Activated CD4-positive, alpha-beta memory T cell treated with anti-CD3 and anti-CD28 coated beads for 36 hours (primary cell): ENCODE data around the gene PSMD8. TPM values are rescaled to one million over a fixed set of nuclear protein-coding genes. Genes with fewer than 3 reads are reported as not detected.
"Not testable (repeated sequence)": the region's sequence is repeated elsewhere in the genome, so short reads cannot be mapped to it uniquely, and the experiment has no call there.

ENCODE experiments used
- CTCF ChIA-PET: fragments of 350-600 bp; sonication (Branson Sonifier 250); formaldehyde crosslinking; loops from one replicate; lab custom pipeline; 2021; ENCODE audit warnings: antibody characterized with exemption, inconsistent platforms; lab: Charles Lee
- POLR2A ChIA-PET: fragments of 350-600 bp; sonication (Branson Sonifier 250); formaldehyde crosslinking; loops from one replicate; lab custom pipeline; 2021; ENCODE audit warnings: antibody characterized with exemption; lab: Charles Lee
- DNase-seq: peaks from one replicate; pipeline ENCODE4 v3.0.0-alpha.2; 2020
- H3K27ac Mint-ChIP-seq: one replicate; pipeline ENCODE4 v1.8.0; 2021; ENCODE audit warnings: mixed read lengths
- H3K27me3 Mint-ChIP-seq: one replicate; pipeline ENCODE4 v1.8.0; 2021; ENCODE audit warnings: mixed read lengths
- H3K36me3 Mint-ChIP-seq: one replicate; pipeline ENCODE4 v1.8.0; 2021; ENCODE audit warnings: mixed read lengths
- H3K4me1 Mint-ChIP-seq: one replicate; pipeline ENCODE4 v1.8.0; 2021; ENCODE audit warnings: low read depth, mixed read lengths
- H3K4me3 Mint-ChIP-seq: one replicate; pipeline ENCODE4 v1.8.0; 2021; ENCODE audit warnings: mild to moderate bottlenecking, mixed read lengths
- H3K9me3 Mint-ChIP-seq: one replicate; pipeline ENCODE4 v1.8.0; 2021; ENCODE audit warnings: mixed read lengths
- intact Hi-C: fragments of 100-400 bp; cut with micrococcal nuclease; formaldehyde crosslinking; loops from one replicate; pipeline ENCODE4 v1.15.1; 2023
- total RNA-seq, 2 experiments: library from RNA; stranded (reverse); gene quantifications; one replicate each; pipeline ENCODE4 v1.2.3, GENCODE V29; 2021

Gene PSMD8
- total RNA-seq, 2 experiments from 2014 or later = 214 to 224 TPM

DNA sequence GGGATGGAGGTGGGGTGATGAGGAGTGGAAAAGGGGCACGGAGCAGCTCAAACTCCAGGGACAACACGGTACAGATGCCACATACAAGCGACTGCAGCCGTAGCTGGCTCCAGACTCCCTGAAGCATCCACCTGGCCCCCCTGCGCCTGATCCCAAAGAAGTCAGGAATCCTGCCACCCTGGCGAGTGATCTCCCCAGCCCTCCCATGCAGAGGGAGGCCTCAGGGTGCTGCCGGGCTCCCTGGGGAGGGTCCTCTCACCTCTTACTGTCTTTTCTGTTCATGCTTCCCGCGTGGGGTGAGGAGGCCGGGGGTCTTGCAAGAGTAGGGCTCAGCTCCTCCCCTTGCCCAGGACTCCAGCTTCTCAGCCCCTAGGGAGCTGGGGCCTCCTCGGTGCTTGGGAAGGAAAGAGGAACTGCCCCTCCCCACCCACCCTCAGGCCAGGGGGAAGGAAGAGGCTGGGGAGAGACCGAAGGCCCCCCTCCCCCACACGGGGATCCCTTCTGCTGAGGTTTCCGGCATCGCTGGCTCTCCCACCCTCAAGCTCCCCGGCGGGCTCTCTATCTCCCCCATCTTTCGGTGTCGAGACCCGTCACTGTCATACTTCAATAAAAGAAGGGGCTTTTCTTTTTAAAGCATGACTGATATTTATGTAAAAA lies 51.6 kb downstream of the PSMD8 start, which contains the start of gene RASGRP4:
Gene RASGRP4, minus strand, starts transcription at position 410 of the 657 bp plus-strand sequence. Its CDS starts 128 bp downstream, at position 282.
- ChIA-PET POLR2A (interaction anchor here (1.0 to 1.2 kb wide), 2 partner anchors 23 to 30 kb away, joined by 3 read pairs; partner anchors contain the start of gene FAM98C), CTCF (interaction anchor here (3.9 kb wide), 1 partner anchor 23 kb away, joined by 29 read pairs; the partner anchor contains the start of gene FAM98C)
- H3K27ac Mint-ChIP-seq = peak within 1 kb of the TSS; percentile 92
- H3K4me3 Mint-ChIP-seq = peak within 1 kb of the TSS; percentile 61
- H3K36me3 Mint-ChIP-seq = no peaks in the 10 kb centered on the region
- H3K4me1 Mint-ChIP-seq = peaks cover 35% of the 10 kb centered on the region
- peak; percentile 79 for DNase-seq
- intact Hi-C loops = loop anchor here (5.0 kb wide), 4 partner anchors 39 to 551 kb away; partner anchors contain the start of genes FBXO17, GGN and SPRED3
- H3K9me3 Mint-ChIP-seq = no peaks in the 10 kb centered on the region
- H3K27me3 Mint-ChIP-seq = no peaks in the 10 kb centered on the region

DNA sequence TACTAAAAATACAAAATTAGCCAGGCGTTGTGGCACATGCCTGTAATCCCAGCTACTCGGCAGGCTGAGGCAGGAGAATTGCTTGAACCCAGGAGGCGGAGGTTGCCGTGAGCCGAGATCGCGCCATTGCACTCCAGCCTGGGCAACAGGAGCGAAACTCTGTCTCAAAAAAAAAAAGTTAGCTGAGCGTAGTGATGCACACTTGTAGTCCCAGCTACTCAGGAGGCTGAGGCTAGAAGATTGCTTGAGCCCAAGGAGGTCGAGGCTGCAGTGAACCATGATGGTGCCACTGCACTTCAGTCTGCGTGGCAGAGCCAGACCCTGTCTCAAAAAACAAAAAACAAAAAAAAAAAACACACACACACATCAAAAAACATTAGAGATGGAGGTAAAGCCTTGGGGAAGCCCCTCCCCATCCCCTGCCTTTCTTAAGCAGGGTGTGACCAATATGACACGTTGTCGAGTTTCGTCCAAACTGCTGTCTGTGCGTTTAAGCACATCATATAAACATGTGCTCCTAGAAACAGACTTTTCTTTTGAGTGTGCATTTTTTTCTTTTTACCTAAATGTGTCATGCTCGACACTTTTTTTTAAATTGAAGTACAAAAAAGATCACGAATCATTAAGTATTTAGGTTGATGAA lies 52.8 kb downstream of the PSMD8 start:
- CTCF ChIA-PET = interaction anchor here (1.2 to 3.9 kb wide), 2 partner anchors 12 to 24 kb away, joined by 3 to 29 read pairs; partner anchors contain the start of gene FAM98C
- DNase-seq = peak; percentile 87
- intact Hi-C loops = loop anchor here (1.0 to 5.0 kb wide), 6 partner anchors 10 to 550 kb away; partner anchors contain the start of genes FBXO17, GGN and SPRED3
- Mint-ChIP-seq H3K27ac (peak overlapping the region; percentile 92), H3K4me3 (peak overlapping the region; percentile 61), H3K4me1 (peaks cover 35% of the 10 kb centered on the region)
- not testable (repeated sequence) for H3K27me3 Mint-ChIP-seq, H3K9me3 Mint-ChIP-seq, H3K36me3 Mint-ChIP-seq
- POLR2A ChIA-PET = interaction anchor here (0.9 to 1.2 kb wide), 3 partner anchors 13 to 31 kb away, joined by 3 read pairs; partner anchors contain the start of gene FAM98C

DNA sequence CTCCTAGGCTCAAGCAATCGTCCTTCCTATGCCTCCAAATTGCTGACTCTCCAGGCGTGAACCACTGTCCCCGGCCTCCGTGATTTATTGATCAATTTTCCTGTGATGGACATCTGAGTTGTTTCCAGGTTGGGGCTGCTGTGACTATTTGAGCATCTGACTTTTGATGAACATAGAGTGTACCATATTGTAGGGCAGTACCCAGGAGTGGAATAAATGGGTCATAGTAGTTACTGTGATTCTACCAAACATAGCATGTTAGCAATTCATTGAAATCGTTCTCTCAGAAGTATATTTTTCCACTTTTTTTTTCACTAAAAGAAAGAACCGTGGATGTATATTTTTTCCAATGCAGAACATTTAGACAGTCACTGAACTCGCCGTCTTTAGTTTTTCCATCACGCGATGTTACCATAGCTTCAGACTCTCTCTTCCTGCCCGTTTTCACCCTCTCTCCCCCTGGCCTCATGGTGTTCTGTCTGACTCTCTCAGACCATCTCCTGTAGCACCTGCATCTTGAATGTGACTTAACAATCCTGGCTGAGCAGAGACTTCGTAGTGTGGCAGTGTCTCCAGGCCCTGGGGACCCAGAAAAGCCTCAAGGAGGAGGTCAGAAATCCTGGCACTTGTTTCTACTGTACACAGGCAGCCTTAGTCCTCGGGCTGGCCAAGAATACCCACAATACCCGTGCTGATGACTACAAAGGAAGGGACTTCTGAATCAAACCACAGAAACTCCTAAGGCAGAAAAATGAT lies 54.9 kb downstream of the PSMD8 start:
- intact Hi-C loops = loop anchor here (2.0 to 5.0 kb wide), 5 partner anchors 42 to 548 kb away; partner anchors contain the start of genes FBXO17, GGN and SPRED3
- Mint-ChIP-seq H3K27ac (peak overlapping the region; percentile 95), H3K4me3 (peak overlapping the region; percentile 51), H3K4me1 (peaks cover 44% of the 10 kb centered on the region), H3K27me3 (peaks cover 5% of the 10 kb centered on the region), H3K36me3 (no peaks in the 10 kb centered on the region), H3K9me3 (no peaks in the 10 kb centered on the region)
- ChIA-PET POLR2A (interaction anchor here (0.7 to 1.6 kb wide), 3 partner anchors 24 to 422 kb away, joined by 3 to 4 read pairs (median 3); partner anchors contain the start of gene PSMD8), CTCF (interaction anchor here (1.5 to 4.0 kb wide), 2 partner anchors 26 kb away, joined by 8 to 11 read pairs; partner anchors contain the start of gene FAM98C)
- DNase-seq = peak; percentile 71

DNA sequence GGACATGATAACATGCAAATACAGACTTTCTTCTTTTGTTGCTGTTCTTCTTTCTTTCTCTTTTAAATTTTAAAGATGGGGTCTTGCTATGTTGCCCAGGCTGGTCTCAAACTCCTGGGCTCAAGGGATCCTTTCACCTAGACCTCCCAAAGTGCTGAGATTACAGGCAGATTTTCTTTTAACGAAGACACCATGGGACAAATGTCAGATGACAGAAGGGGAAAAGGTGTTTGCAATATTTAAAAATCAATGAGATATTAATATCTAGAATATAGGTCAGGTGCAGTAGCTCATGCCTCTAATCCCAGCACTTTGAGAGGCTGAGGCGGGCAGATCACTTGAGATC lies 55.4 kb downstream of the PSMD8 start:
- peaks cover 7% of the 10 kb centered on the region for H3K27me3 Mint-ChIP-seq
- no peaks in the 10 kb centered on the region for H3K36me3 Mint-ChIP-seq
- DNase-seq = no peak
- ChIA-PET POLR2A (interaction anchor here (1.6 kb wide), 1 partner anchor 55 kb away, joined by 4 read pairs; the partner anchor contains the start of gene PSMD8), CTCF (interaction anchor here (4.0 kb wide), 1 partner anchor 27 kb away, joined by 11 read pairs; the partner anchor contains the start of gene FAM98C)
- H3K27ac Mint-ChIP-seq = peak overlapping the region; percentile 95
- intact Hi-C loops = loop anchor here (2.0 to 5.0 kb wide), 5 partner anchors 42 to 548 kb away; partner anchors contain the start of genes FBXO17, GGN and SPRED3
- no peaks in the 10 kb centered on the region for H3K9me3 Mint-ChIP-seq
- H3K4me1 Mint-ChIP-seq = peaks cover 45% of the 10 kb centered on the region
- H3K4me3 Mint-ChIP-seq = peak overlapping the region; percentile 3

DNA sequence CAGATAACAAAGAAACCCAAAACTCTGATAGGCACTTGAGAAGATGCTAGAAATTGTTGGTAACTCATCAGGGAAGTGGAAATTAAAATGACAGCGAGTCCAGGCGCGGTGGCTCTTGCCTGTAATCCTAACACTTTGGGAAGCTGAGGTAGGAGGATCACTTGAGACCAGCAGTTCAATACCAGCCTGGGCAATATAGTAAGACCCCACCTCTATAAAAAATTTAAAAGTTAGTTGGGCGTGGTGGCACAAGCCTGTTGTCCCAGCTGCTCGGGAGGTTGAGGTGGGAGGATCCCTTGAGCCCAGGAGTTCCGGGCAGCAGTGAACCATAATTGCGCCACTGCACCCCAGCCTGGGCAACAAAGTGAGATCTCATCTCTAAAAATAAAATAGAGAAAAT lies 56.6 kb downstream of the PSMD8 start:
- Mint-ChIP-seq H3K4me3 (no peak overlapping the region), H3K36me3 (no peaks in the 10 kb centered on the region), H3K9me3 (no peaks in the 10 kb centered on the region), H3K4me1 (peaks cover 43% of the 10 kb centered on the region), H3K27ac (no peak overlapping the region), H3K27me3 (peaks cover 11% of the 10 kb centered on the region)
- intact Hi-C loops = no loop called here
- no peak for DNase-seq
- ChIA-PET POLR2A (no interaction called here), CTCF (interaction anchor here (4.0 kb wide), 1 partner anchor 28 kb away, joined by 11 read pairs; the partner anchor contains the start of gene FAM98C)

DNA sequence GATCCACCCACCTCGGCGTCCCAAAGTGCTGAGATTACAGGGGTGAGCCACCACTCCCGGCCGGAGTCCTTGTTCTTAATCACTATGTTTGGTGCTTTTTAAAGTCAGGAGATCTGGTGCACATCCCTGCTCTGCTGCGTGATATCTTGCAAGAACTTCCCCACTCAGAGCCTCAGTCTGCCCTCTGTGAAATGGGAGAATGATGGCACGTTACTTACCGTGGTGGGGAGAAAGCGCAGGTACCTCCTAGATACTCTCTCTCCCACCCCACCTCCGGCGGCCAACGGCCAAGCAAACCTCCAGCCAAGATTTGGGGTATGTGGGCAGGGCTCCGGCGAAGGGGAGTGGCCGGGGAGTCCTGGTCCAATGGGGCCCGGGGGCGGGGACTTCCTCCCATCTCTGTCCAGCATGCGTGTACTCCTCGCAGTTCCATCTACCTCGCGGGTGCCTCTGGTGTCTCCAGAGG lies 58.9 kb downstream of the PSMD8 start, which contains the start of gene RYR1:
Gene RYR1, plus strand, starts transcription at position 424 of the 466 bp plus-strand sequence. CDS start 139 bp downstream, outside the sequence.
- Mint-ChIP-seq H3K9me3 (no peaks in the 10 kb centered on the region), H3K27ac (no peak within 1 kb of the TSS), H3K4me3 (peak within 1 kb of the TSS; percentile 56), H3K27me3 (peaks cover 18% of the 10 kb centered on the region), H3K36me3 (no peaks in the 10 kb centered on the region), H3K4me1 (peaks cover 28% of the 10 kb centered on the region)
- CTCF ChIA-PET = interaction anchor here (4.0 kb wide), 1 partner anchor 30 kb away, joined by 11 read pairs; the partner anchor contains the start of gene FAM98C
- POLR2A ChIA-PET = no interaction called here
- peak; percentile 79 for DNase-seq
- intact Hi-C loops = no loop called here

Other genes with a start within 250 kb of the PSMD8 start
- gene DPF1, start 150.3 kb upstream of the PSMD8 start, total RNA-seq = 1 to 10 TPM in 1 of 2 experiments, under 1 TPM in 1; 0.75 to 1.2 TPM
- 1 to 10 TPM; 1.6 to 1.8 TPM for gene PPP1R14A, start 118.2 kb upstream of the PSMD8 start, total RNA-seq
- gene SPINT2, start 110.0 kb upstream of the PSMD8 start, total RNA-seq = 10 to 100 TPM; 57.5 to 60.9 TPM
- not detected for gene C19orf33, start 70.3 kb upstream of the PSMD8 start, total RNA-seq
- 10 to 100 TPM; 79.7 to 82.3 TPM for gene YIF1B, start 58.6 kb upstream of the PSMD8 start, total RNA-seq
- 1 to 10 TPM; 9.2 to 9.9 TPM for gene KCNK6, start 54.7 kb upstream of the PSMD8 start, total RNA-seq
- 1 to 10 TPM; 3.3 to 3.4 TPM for gene CATSPERG, start 38.7 kb upstream of the PSMD8 start, total RNA-seq
- 1 to 10 TPM in 1 of 2 experiments, under 1 TPM in 1; 0.41 to 1.2 TPM for gene GGN, start 13.5 kb downstream of the PSMD8 start, total RNA-seq
- 1 to 10 TPM; 5.5 to 6.0 TPM for gene SPRED3, start 14.1 kb downstream of the PSMD8 start, total RNA-seq
- 10 to 100 TPM; 29.8 to 31.9 TPM for gene FAM98C, start 28.5 kb downstream of the PSMD8 start, total RNA-seq
- 1 to 10 TPM; 7.4 to 8.3 TPM for gene RASGRP4, start 51.6 kb downstream of the PSMD8 start, total RNA-seq
- gene RYR1, start 59.1 kb downstream of the PSMD8 start, total RNA-seq = 1 to 10 TPM; 2.4 to 2.5 TPM
- gene MAP4K1, start 243.4 kb downstream of the PSMD8 start, total RNA-seq = 100 to 1,000 TPM; 205 TPM
- 100 to 1,000 TPM; 273 to 287 TPM for gene EIF3K, start 244.6 kb downstream of the PSMD8 start, total RNA-seq